Uterus (tissue), 2 donors: Measurements from ENCODE around the gene SETD3.

Experiments used
- CTCF ChIP-seq, 4 experiments: fragments of 200-600 bp in 2 of 4; fragments of 450-650 bp in 2 of 4; sonication (generic) in 2 of 4; IDR thresholded peaks; one replicate each; pipeline ENCODE4 v1.5.1; 2016 to 2019; ENCODE audit warnings: antibody characterized with exemption in 4 of 4, mild to moderate bottlenecking in 2 of 4, moderate library complexity in 1 of 4
- POLR2A ChIP-seq, 2 donors: fragments of 450-650 bp; IDR thresholded peaks; one replicate each; pipeline ENCODE4 v1.6.1; 2016; ENCODE audit warnings: antibody characterized with exemption in 2 of 2, mild to moderate bottlenecking in 1 of 2, moderate library complexity in 1 of 2

- no peak for TF ChIP-seq CTCF (IDR thresholded peaks at IDR 0.05)
- TF ChIP-seq POLR2A (IDR thresholded peaks at IDR 0.05): no peak
Measured at GRCh38 chr14:99427632-99428300, 52.9 kb downstream of the SETD3 start.
